ENCODE data around the gene GAK.

DNA sequence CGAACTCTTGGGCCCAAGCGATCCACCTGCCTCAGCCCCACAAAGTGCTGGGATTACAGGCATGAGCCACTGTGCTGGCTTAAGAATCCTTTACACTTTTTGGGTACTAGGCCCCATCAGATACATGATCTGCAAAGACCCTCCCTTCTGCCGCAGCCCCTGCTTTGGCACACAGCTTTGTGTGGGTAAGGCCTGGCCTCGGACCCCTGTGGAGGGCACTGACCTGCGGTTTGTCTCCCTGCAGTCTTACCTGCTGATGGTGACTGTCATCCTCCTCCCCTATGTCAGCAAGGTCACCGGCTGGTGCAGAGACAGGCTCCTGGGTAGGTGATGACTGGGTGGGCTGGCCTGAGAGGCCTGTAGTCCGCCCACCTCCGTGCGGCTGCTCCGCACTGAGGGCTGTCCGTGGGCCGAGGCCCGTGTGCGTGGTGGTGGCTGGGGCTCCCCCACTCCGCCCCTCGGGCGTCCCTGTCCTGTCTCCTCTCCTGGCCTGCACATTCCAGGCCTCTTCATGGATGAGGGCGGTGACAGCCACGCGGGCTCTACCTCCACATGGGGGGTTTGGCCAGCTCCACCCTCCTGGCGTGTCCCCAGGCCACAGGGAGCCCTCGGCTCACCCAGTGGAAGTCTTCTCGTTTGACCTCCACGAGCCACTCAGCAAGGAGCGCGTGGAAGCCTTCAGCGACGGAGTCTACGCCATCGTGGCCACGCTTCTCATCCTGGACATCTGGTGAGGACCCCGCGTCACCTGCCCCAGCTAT lies 23.2 kb upstream of the GAK start:
- TF ChIP-seq, protein P1, sequence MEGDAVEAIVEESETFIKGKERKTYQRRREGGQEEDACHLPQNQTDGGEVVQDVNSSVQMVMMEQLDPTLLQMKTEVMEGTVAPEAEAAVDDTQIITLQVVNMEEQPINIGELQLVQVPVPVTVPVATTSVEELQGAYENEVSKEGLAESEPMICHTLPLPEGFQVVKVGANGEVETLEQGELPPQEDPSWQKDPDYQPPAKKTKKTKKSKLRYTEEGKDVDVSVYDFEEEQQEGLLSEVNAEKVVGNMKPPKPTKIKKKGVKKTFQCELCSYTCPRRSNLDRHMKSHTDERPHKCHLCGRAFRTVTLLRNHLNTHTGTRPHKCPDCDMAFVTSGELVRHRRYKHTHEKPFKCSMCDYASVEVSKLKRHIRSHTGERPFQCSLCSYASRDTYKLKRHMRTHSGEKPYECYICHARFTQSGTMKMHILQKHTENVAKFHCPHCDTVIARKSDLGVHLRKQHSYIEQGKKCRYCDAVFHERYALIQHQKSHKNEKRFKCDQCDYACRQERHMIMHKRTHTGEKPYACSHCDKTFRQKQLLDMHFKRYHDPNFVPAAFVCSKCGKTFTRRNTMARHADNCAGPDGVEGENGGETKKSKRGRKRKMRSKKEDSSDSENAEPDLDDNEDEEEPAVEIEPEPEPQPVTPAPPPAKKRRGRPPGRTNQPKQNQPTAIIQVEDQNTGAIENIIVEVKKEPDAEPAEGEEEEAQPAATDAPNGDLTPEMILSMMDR (IDR thresholded peaks at IDR 0.05), result no peak
- TF ChIP-seq EZH2 (IDR thresholded peaks at IDR 0.05) (no peak), EZH2phosphoT487 (IDR thresholded peaks at IDR 0.05) (no peak)
